Sigmoid colon (tissue), 4 donors: ENCODE data around the gene SERF1A.
"Not testable (repeated sequence)": the region's sequence is repeated elsewhere in the genome, so short reads cannot be mapped to it uniquely, and the experiment has no call there.

Experiments
- POLR2A ChIP-seq, 2 donors: fragments of 450-650 bp; IDR thresholded peaks; one replicate each; pipeline ENCODE4 v1.6.1; 2016; ENCODE audit warnings: antibody characterized with exemption in 2 of 2, mild to moderate bottlenecking in 2 of 2, moderate library complexity in 2 of 2
- POLR2AphosphoS5 ChIP-seq, 4 donors: sonication (generic); formaldehyde crosslinking; IDR thresholded peaks; one replicate each; pipeline ENCODE4 v1.6.1; 2017; ENCODE audit warnings: antibody characterized with exemption in 4 of 4
- TF ChIP-seq, protein P1 (sequence below), 4 experiments: fragments of 450-650 bp in 3 of 4; fragments of 200-600 bp in 1 of 4; IDR thresholded peaks; one replicate each; pipeline ENCODE4 v1.5.1; 2016 to 2019; ENCODE audit warnings: antibody characterized with exemption in 4 of 4, mild to moderate bottlenecking in 3 of 4, moderate library complexity in 2 of 4

DNA sequence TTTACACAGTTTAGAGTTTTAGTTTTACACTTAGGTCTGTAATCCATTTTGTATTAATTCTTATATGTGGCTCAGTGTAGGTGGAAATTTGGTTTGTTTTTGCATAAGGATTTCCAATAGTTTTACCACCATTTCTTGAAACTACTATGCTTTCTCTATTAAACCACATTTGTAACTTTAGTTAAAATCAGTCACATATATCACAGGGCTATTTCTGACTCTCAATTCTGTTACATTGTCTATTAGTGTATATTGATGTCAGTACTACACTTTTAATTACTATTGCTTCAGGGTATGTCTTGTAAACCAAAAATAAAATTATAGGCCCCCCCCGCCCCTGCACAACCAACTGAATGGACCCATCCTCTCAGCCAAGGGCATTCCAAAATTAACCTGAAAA, 32.1 kb downstream of the SERF1A start:
- TF ChIP-seq POLR2AphosphoS5, POLR2A (IDR thresholded peaks at IDR 0.05): not testable (repeated sequence)
- TF ChIP-seq, protein P1, sequence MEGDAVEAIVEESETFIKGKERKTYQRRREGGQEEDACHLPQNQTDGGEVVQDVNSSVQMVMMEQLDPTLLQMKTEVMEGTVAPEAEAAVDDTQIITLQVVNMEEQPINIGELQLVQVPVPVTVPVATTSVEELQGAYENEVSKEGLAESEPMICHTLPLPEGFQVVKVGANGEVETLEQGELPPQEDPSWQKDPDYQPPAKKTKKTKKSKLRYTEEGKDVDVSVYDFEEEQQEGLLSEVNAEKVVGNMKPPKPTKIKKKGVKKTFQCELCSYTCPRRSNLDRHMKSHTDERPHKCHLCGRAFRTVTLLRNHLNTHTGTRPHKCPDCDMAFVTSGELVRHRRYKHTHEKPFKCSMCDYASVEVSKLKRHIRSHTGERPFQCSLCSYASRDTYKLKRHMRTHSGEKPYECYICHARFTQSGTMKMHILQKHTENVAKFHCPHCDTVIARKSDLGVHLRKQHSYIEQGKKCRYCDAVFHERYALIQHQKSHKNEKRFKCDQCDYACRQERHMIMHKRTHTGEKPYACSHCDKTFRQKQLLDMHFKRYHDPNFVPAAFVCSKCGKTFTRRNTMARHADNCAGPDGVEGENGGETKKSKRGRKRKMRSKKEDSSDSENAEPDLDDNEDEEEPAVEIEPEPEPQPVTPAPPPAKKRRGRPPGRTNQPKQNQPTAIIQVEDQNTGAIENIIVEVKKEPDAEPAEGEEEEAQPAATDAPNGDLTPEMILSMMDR (IDR thresholded peaks at IDR 0.05): not testable (repeated sequence)
